Airway epithelial cell (primary cell): ENCODE results near the gene AFP. TPM values are rescaled to one million over a fixed set of nuclear protein-coding genes. Genes with fewer than 3 reads are reported as not detected.

Source experiments
- total RNA-seq: library from RNA; depleted of rRNA; stranded (reverse); fragments of >200 nt; gene quantifications from 2 replicates; pipeline ENCODE4 v1.2.3, GENCODE V29; 2015

Gene AFP
- 0.56 TPM in 1 of 2 replicates, not detected in the other for total RNA-seq

DNA sequence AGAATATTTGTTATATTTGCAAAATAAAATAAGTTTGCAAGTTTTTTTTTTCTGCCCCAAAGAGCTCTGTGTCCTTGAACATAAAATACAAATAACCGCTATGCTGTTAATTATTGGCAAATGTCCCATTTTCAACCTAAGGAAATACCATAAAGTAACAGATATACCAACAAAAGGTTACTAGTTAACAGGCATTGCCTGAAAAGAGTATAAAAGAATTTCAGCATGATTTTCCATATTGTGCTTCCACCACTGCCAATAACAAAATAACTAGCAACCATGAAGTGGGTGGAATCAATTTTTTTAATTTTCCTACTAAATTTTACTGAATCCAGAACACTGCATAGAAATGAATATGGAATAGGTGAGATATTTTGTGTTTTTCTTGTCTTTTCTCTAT, at the start of gene AFP:
AFP (plus strand) TSS at position 238 of the 400 bp plus-strand sequence; CDS start at position 280, 42 bp downstream.

DNA sequence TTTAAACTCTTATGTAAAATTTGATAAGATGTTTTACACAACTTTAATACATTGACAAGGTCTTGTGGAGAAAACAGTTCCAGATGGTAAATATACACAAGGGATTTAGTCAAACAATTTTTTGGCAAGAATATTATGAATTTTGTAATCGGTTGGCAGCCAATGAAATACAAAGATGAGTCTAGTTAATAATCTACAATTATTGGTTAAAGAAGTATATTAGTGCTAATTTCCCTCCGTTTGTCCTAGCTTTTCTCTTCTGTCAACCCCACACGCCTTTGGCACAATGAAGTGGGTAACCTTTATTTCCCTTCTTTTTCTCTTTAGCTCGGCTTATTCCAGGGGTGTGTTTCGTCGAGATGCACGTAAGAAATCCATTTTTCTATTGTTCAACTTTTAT, 32.0 kb upstream of the AFP start, which contains the start of gene ALB:
ALB (plus strand) TSS at position 246 of the 400 bp plus-strand sequence; CDS start at position 287, 41 bp downstream.

DNA sequence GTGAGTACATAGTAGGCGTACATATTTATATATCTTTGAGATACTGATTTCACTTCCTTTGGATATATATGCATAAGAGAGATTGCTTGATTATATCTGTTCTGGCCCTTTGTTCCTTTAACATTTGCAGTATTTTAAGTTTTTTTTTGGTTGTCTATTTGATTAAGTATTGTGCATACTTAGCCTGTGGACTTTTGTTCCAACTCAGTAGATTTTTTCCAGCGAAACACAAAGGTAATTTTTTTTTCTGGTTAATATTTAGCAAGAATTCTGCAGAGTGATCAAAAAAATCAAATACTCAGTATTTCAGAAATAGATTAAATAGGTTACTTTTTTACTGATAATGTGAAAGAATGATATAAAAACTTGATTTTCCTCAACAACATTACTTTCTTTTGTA, 45.3 kb downstream of the AFP start, which contains the start of gene AFM:
AFM (plus strand) TSS at position 388 of the 400 bp plus-strand sequence. CDS start 31 bp downstream, outside the sequence.

Other genes starting within 250 kb of the AFP start
- gene ANKRD17, start 177.4 kb upstream of the AFP start, total RNA-seq, result 32.2 and 32.9 TPM in 2 replicates
- gene ALB, start 31.9 kb upstream of the AFP start, total RNA-seq, result 0.65 TPM in 1 of 2 replicates, not detected in the other
- gene AFM, start 45.5 kb downstream of the AFP start, total RNA-seq, result not detected in 2 replicates
- gene RASSF6, start 184.2 kb downstream of the AFP start, total RNA-seq, result 5.4 and 6.4 TPM in 2 replicates